ENCODE results near the gene NRP1.

Gene NRP1

DNA sequence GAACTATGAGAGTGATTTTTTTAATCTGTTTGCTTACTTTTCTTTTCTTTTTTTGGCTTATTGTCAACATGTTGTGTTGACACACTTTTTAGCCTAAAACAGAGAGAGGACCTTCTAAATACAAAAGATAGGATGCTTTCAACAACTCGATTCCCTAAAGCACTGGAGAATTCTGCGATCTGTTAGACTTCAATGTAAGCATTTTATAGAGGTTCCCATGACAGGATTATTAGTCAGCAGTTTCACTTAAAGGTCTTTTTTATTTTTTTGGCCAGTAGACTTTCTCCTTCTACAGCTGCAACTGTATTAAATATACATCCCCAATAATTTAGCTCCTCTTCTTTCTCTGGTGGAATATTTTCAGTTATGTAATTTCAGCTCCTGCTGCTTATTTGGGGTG, 12.7 kb upstream of the NRP1 start:
- DNase-seq = no peak

DNA sequence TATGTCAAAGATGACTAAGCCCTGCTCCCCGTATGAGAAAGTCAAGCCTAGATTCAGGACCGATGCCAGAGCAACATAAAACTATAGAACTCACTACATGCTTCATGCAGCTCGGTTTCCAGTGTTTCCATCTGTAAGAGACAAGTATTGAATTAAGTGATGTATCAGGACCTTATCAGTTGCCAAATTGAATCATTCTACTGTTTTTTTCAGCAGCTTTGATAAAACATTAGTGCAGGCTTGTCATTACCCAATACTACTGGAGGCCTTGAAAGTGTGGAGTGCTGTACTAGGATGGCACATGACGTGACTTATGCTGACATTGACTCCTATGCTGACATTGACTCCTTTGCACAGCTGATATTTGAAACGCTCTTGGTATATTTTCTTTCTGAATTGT, 10.8 kb upstream of the NRP1 start:
- peak; percentile 75 for DNase-seq

DNA sequence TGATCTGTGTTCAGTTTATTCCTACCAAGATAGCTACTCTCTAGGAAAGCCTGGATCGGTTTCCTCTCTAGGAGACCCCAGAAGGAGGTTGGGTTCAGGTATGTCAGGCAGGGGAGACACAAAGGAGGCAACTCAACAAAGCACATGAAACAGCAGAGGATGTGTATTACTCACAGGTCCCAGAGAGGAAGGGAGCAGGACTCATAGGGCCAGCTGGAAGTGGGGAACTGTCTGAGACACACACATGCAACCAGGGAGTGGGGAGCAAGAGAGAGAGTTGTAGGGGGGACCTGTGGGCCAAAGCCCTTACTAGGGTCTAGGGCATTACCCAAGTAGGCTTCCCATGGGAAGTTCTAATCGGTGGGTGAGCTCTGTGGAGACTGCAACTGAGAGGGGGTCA, 10.2 kb upstream of the NRP1 start:
- no peak for DNase-seq

DNA sequence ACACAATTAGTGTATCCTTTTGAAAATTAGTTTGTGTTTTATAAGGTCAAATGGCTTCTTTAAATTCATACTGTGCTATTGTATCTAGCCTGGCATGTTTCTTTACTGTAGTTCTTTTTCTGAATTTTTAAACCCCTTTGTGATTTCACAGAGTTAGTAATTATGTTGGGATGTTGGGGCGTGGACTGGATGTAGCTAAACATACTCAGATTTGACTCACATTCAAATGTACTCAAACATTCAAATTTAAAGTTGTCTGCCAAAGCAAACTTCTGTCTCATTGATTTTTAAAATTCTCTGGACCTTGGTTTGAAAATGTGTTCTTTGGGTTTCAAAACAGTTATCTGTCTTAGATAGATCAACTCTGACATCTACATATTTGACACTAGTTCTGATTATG, 7.2 kb upstream of the NRP1 start:
- no peak for DNase-seq

DNA sequence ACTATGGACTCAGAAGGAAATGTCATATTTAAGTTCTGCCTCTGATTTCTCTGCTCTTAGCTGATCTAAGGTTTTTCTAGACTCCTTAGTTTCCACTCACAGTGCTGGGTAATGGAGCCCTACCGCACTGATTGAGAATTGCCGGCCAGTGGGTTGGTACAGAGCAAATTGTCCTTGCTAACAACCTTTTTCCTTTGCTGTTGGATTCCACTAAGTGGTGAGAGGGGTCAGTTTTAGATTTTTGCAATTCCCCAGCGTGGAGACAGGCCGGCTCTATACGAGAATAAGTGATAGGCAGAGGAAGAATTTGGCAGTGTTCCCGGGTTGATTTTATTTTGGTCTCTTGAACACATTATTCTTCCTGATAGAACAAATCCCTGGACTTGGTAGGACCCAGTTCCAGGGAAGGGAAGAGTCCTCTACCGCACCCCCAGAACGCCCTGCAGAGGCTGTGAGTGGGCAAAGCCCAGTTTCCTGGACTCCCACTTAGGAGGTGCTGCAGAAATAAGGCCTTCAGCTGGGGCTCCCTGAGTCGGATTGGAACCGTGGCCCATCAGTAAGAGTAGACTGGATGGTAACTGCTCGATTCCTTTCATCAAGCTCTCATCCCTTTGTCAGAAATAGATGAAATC, 3.0 kb upstream of the NRP1 start:
- DNase-seq = peak; percentile 55

DNA sequence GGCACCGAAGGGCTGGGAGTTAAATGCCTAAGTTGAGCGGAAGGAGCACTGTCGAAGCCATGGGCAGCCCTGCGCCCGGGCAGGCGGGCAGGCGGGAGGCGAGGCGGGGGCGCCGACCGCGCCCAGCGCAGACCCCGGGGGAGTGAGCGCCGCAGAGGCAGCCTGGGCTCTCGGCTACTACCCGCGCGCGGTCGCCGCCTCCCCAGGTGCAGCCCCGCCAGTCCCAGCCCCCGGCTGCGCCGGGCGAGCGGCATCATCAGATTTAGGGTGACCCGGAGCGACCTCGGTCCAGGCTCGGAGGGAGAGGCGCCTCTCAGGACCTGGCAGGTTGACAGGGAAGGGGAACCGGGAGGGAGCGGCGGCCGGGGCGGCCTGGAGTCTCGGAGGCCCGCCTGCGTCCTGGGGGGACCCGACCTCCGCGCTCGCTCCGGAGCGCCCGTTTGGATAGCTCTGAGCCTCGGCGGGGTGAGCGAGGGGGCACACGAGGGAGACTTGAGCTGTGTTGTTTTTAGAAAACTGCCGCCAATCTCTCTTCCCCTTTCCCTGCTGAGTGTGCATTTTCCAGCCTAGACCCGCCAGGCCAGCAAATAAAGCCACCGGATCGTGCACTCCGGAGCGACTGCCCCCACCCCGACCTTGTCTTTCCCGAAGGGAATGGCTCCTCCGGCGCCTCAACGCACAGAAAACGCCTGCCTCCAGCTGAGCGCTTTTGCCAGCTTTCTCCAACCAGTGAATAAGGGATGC, 2.3 kb upstream of the NRP1 start:
- DNase-seq = no peak

DNA sequence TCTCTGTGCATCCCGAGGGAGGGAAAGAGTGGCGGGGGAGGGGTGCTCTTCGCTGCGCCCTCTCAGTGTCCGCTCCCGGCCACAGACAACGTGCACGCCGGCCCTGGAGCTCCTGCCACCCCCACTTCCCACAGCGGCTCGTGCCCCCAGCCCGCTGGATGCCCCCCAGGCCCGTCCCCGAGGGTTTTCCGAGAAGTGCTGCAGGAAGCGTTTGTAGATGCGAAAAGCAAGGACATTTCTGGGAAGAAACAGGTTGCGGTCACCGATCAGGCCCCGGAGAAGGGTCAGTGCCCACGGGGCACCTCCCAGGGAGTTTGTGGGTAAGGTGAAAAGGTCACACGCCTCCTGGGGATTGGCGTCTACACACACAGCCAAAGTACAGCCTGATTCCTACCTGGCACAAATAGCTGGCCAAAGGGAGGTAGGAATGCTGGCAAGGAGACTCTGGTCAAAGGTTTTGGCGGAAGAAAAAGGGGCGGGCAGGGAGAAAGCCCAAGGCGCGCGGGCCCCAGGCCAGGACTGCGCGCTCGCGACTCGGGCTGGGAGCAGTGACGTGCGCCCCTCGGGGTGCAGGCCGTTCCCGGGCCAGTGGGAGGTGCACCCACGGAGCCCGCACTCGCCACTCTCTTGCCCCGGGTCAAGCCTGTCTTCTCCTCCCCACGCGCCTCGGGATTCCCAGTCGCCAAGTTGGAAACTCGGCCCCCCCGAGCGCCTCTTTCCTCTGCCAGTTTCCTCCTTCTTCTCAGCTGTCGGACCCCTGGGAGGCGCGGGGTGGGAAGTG, 1.5 kb upstream of the NRP1 start:
- no peak for DNase-seq

DNA sequence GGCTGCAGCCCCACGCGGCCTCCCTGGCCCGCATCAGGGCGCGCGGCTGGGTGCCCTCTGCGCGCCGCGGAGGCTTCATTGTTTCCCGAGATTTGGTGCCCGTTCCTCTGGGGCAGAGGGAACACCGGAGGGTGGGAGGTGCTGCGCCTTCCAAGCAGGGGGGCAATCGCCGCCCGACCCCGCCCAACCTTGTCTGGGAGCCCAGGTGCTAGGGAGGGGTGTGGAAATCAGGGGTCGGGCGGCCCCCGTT, 1.0 kb upstream of the NRP1 start:
- no peak for DNase-seq

DNA sequence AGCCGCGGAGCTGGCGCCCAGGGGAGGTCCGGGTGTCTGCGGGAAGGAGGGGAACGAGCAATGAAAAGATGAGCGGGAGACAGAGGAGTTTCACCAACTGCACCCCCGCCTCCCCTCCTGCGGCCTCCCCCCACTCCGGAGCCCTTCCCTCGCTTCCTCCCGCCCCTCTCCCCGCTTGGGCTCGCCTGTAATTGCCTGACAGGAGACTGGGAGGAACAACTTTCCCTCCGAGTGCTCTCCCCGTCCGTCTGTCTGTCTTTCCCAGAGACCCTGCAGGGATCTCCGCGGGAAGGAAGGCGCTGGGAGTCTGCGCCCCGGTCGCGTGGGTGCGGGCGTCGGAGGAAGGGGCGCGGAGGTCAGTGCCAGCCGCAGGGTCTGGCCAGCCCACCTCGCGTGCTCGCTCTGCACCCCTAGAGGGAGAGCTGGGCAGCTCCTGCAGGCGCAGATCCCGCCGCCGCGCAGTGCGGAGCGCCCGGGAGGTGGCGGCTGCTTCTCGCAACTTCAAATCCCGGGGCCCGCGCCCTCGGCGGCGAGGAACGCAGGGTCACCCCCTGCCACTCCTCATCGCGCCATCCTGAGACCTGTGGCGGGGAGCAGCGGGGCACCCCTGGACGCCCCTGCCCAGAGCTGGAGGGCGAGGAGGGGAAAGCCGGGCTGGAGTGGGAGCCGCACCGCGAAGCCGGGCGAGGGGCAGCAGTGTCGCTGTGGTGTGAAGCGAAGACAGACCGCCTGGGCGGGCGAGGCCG, 511 bp upstream of the NRP1 start:
- peak; percentile 26 for DNase-seq

DNA sequence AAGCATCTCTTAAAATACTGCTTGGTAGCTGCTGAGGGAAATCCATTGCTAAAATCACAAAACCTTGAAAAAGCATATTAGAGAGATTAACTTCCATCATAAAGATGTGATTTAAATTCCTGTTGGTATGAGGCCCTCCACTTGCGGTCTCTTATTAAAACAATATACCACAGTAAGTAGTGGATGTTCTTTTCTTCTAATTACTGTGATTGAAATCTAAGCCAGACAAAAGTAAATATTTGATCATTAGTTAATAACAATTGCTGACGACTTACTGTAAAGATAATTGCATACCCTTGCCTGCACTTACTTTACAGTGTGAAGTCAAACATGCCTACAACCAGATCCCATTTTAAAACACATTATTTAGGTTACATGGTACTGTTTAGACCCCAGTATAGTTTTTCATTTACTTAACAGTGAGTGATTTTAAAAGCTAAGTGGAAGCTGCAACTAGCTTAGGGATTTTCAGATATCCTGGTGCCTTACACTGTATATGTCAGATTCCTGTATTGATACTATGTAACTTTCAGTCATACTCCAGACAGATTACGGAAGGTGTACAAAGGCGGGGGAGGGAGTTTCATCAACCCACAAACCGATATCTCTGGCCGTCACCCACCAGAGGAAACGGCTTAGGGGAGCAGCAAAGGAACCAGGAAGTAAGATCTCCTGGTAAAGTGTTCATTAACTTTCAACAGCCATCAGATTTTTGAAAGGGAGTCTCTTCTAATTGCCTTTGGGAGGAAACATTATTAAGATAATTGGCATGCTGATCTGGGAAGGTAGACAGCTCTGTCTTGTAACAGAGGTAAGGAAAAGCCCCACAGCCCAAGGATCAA, 986 bp downstream of the NRP1 start:
- no peak for DNase-seq

DNA sequence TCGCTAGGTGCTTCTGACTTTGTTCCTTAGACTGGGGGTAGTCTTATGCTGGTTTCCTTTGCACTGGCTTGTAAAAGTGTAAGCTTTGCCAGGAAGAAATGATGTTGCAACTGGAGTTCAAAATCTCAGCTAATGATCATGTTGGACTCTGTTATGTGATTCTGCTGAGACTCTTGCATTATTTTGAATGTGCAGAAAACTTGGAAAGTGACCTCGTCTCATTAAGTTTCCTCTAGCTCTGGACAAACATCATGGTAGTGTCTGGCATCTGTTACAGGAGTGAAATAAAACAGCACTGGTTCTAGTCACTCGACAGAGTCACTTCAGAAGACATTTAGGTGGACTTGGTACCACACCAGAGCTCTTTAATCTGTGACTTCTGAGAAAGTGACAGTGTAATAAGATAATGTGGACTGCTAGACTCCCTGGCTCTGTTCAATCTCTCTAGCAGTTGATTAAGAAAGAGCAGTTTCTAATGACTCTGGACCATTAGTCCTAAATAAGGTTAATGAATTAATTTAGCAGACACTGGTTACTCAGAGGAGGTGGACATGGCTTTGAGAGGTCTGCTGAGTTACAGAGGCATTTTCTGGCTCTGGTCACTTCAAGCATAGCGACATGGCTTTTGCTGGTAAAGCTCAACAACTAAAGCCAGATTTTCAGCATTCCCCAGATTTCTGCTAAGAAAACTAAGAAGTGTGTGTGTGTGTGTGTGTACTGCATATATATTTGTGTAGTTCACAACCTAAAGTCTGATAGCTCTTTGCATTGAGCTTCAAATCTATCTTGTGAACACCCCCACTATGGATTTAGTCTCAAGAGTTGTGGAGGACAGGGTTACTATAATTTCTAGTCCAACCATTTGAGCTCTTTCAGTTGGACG, 2.0 kb downstream of the NRP1 start:
- DNase-seq = no peak

DNA sequence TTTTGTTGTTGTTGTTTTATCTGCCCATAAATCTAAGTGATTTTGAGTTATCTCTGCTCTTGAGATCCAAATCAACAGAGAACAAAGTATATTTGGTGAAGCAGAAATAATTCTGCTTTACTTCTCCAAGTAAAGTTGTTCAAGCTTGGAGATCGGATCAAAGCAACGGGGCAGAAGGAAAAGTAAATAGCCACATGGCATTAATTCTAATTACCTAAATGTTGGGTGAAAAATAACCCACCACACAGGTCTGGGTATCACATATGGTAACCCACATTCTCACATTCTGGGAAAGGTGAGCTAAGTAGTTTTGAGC, 3.1 kb downstream of the NRP1 start:
- DNase-seq = no peak

DNA sequence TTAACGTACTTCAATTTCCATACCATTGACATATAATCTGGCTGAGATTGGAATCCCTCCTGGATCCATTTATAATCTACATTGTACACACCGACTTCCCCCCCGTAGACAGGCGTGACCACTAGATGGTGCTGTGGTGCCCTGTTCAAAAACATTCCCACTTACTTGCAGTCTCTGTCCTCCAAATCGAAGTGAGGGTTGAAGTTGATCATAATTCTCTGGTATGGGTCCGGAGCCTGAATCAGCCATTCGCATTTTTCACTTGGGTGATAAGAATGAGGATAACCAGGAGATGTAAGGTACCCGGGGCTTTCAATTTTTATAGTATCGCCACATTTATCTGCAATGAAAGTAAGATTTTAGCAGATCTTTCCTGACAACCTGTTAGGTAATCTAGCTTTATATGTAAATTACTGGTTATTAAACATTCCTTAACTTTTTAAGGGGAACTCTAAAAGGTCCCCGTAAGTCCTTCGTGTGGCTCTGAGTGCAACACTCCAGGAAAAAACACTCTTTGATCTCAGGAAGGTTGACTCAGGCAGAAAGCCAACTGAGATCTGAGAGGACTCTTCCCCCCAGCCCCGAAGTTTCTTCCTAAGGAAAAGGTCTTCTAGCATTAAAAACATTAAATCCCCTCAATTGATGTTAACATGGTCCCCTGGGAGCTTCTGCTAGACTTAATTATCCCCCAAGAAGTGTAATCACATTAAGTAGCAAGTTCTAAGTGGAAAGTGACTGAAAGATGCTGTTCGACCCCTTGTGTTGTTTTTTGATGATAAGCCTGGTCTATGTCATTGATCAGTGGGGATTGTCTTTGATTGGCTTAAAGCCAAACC, 3.7 kb downstream of the NRP1 start:
- DNase-seq = peak; percentile 66

DNA sequence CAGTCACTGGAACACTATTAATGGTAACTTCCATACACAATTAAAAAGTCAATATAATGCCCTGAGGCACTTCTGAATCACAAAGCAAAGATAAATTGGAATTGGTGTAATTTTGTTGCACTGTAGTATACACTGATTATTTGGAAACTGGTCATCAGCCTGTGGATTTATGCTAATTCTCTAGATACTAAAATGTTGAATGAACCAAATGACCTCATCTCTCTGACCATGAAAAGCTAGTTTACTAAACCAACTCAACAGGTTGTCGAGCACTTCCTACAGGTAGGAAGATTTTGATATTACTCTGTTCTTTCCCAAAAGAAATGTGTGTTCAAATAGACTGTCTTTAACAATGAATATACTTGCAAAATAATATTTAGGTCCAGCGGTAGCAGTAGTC, 5.3 kb downstream of the NRP1 start:
- no peak for DNase-seq

DNA sequence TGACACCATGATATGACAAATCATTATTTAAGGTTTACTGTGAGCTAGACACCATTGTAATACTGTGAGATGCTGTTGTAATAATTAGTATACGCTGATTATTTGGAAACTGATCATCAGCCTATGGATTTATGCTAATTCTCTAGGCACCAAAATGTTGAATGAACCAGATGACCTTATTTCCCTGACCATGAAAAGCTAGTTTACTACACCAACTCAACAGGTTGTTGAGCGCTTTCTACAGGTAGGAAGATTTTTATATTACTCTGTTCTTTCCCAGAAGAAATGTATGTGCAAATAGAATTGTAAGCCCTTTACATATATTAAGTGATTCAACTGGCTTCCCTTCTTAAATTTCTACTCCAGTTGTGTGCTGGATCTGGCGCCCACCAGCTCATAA, 6.2 kb downstream of the NRP1 start:
- no peak for DNase-seq

DNA sequence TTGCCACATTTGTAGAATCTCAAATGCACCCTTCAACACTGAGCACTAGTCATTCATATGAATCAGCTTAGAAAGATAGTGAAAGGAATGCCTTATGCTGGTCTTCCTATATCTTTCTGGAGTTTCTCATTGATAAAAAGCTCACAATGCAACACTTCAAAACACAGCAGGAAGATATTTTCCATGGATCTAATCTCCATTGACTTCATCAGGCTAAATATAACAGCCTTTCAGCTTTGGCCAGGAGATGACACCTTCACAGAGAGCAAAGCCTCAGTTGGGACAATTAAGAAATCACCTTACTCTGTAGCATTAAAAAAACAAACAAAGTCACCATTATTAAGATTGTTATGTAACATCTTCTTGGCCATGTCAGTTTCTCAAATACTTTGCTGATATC, 6.7 kb downstream of the NRP1 start:
- no peak for DNase-seq

DNA sequence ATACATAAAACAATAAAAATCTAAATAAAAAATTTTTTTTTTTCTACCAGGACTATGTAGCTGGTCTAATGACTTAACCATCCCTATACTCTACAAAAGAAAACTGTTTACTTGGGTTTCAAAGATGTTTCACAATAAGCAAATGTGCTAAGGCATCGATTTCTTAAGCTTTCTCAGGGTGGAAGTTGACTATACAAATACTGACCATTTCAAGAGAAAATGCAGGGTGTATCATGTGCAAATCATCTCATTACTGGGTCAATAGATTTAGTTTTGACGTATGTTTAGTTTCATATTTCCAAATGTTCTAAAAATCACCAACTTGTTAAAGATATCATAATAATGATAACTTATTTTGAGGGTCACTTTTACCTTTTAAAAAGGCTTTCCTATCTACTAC, 7.5 kb downstream of the NRP1 start:
- DNase-seq = no peak

DNA sequence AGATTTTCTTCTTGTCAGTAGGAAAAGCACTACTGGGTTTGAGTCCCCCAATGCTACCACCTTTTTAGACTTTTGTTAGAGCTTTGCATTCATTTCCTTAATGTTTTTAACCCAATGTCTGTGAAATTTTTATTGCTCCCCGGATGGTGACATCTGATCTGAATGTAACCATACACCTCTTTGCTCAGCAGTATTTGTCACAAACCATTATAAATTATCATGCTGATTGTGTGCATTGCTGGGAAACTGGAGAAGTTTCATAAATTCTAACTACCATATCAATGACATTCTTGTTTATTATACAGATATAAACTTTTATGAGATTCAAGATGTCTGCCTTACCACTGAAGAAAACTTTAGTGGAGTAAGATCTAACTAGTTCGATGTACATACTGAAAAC, 8.5 kb downstream of the NRP1 start:
- DNase-seq = no peak

DNA sequence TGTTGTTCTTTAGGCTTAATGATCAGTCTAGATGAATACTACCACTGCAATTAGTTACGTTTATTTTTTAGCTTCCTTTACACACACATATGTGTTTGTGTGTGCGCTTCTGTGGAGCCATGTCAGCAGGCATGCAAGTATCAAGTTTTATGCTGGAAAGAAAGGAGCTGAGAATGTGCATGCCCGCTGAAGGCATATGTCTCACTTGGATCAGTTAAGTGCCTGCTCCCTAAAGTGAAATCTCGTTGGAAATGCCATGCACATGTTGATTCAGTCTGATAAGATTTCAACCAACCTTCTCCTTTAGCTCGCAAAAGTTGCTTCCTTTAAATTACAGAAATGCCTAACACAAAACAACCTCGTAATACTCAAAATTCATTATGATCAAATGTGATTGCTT, 10.7 kb downstream of the NRP1 start:
- no peak for DNase-seq

DNA sequence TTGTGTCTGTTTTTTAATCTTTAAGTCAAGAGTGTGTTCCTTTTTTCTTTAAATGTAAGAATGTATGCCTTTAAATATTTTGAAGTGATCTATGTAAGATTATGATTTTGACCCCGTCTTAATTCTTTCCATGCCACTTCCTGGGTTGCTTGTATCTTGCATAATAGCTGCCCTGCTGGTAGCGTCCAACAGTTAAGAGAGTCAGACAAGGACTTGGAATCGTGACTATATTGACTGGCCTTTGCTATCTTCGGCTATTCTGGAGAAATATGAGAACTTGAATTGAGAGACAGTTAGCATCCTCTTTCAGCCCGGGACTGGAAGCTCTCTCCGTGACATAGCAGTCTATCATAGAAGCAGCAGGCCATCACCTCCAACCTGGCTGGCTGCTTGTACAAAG, 13.0 kb downstream of the NRP1 start:
- no peak for DNase-seq

DNA sequence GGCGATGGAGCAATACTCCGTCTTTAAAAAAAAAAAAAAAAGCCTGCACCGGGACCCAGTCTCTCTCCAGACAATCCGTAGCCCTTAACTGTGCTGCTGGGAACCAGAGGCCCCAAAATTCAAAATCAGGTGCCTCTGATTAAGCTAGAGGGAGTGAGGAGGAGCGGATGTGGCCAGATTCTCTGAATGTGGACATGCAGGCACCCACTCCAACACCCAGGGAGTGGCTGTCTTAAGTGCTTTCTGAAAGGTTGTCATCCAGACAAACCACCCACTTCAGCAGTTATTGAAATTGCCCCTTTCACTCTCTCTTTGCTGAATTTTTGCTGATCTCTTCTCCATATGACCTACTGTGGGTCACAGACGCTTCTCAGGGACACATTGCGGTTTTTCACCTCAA, 14.2 kb downstream of the NRP1 start:
- no peak for DNase-seq
